A673 (cell line): Measurements from ENCODE around the gene P2RY14. TPM values are rescaled to one million over a fixed set of nuclear protein-coding genes. Genes with fewer than 3 reads are reported as not detected.
"Not testable (repeated sequence)": the region's sequence is repeated elsewhere in the genome, so short reads cannot be mapped to it uniquely, and the experiment has no call there.

Experiments used
- BruUV-seq: library from RNA; stranded (reverse); fragments of 400-500 nt; replicated peaks from 2 replicates; lab custom pipeline; 2021; lab: Mats Ljungman, UMichigan
- CTCF ChIA-PET: fragments of 300-600 bp; sonication (Branson Sonifier 250); formaldehyde crosslinking; loops from one replicate; lab custom pipeline; 2022; ENCODE audit warnings: antibody characterized with exemption; lab: Charles Lee
- POLR2A ChIA-PET: fragments of 300-600 bp; sonication (Branson Sonifier 250); formaldehyde crosslinking; loops from one replicate; lab custom pipeline; 2022; ENCODE audit warnings: antibody characterized with exemption; ENCODE audit not compliant: low non-redundant PET; lab: Charles Lee
- DNase-seq: peaks from one replicate; pipeline ENCODE4 v3.0.0-alpha.2; 2015; ENCODE audit warnings: low spot score
- H3K27ac ChIP-seq: fragments of 200-600 bp; sonication (generic); 2 replicates; pipeline ENCODE4 v1.5.1; 2016; ENCODE audit warnings: mixed run types, low read depth, mild to moderate bottlenecking, mixed read lengths, antibody characterized with exemption, low read length; ENCODE audit not compliant: poor library complexity, severe bottlenecking
- H3K27me3 ChIP-seq: fragments of 200-600 bp; sonication (generic); replicated peaks from 2 replicates; pipeline ENCODE4 v1.6.1; 2017; ENCODE audit warnings: mixed run types, low read depth, mild to moderate bottlenecking, mixed read lengths, antibody characterized with exemption, low read length; ENCODE audit not compliant: insufficient read depth, poor library complexity
- H3K36me3 ChIP-seq: fragments of 200-600 bp; sonication (generic); 2 replicates; pipeline ENCODE4 v1.6.1; 2016; ENCODE audit warnings: mixed run types, mild to moderate bottlenecking, mixed read lengths, antibody characterized with exemption, low read length; ENCODE audit not compliant: insufficient read depth, poor library complexity, severe bottlenecking
- H3K4me1 ChIP-seq: fragments of 200-600 bp; sonication (generic); 2 replicates; pipeline ENCODE4 v1.6.1; 2017; ENCODE audit warnings: mixed run types, mild to moderate bottlenecking, mixed read lengths, antibody characterized with exemption, low read length; ENCODE audit not compliant: insufficient read depth, poor library complexity, severe bottlenecking
- H3K4me3 ChIP-seq: fragments of 200-600 bp; sonication (generic); 2 replicates; pipeline ENCODE4 v1.5.1; 2016; ENCODE audit warnings: low read depth, mixed run types, mild to moderate bottlenecking, mixed read lengths, low read length; ENCODE audit not compliant: poor library complexity, severe bottlenecking
- H3K9me3 ChIP-seq: fragments of 200-600 bp; sonication (generic); 2 replicates; pipeline ENCODE4 v1.6.1; 2016; ENCODE audit warnings: mixed run types, low read depth, mild to moderate bottlenecking, mixed read lengths, antibody characterized with exemption, low read length; ENCODE audit not compliant: poor library complexity, severe bottlenecking
- EZH2 ChIP-seq: fragments of 200-600 bp; sonication (generic); IDR thresholded peaks from 2 replicates; pipeline ENCODE4 v1.6.1; 2017; ENCODE audit warnings: borderline replicate concordance, low read depth, mild to moderate bottlenecking, mixed read lengths, antibody characterized with exemption, low read length; ENCODE audit not compliant: poor library complexity, severe bottlenecking
- intact Hi-C: fragments of 100-400 bp; cut with micrococcal nuclease; formaldehyde crosslinking; loops from one replicate; pipeline ENCODE4 v1.10.0; 2022; ENCODE audit not compliant: unreplicated experiment
- total RNA-seq: library from RNA; stranded (reverse); gene quantifications from 2 replicates; pipeline ENCODE4 v1.2.3, GENCODE V29; 2021
- TF ChIP-seq, protein P1 (sequence below): fragments of 300-800, 200-600 bp; sonication (generic); conservative IDR thresholded peaks from 2 replicates; pipeline ENCODE4 v1.5.1; 2017; ENCODE audit warnings: low read depth, mild to moderate bottlenecking, antibody characterized with exemption, low read length, moderate library complexity, mixed read lengths

P2RY14 gene
- total RNA-seq, 1 experiment from 2014 or later: not detected

DNA sequence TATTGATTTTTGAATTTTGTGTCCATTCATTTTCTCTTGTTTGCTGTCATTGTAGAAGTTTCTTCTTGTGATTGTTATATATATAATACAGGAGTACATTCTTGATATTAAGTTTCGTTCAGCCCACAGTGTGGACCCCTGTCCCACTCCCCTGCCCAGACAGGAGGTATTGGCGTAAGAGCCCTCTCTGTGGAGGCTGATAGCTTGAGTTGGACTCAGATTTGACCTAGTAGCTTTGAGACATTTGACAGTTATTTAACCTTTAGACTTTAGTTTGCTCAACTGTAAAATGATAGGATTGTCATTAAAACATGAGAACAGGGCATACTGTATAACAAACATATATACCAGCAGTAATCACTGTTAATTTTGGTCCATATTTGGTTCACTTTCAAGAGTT lies 102.4 kb downstream of the P2RY14 start:
- H3K4me3 ChIP-seq: no peak overlapping the region
- no peaks in the 10 kb centered on the region for H3K36me3 ChIP-seq
- no peaks in the 10 kb centered on the region for H3K27me3 ChIP-seq
- POLR2A ChIA-PET: no interaction called here
- no peaks in the 10 kb centered on the region for H3K4me1 ChIP-seq
- intact Hi-C loops: no loop called here
- no peaks in the 10 kb centered on the region for H3K9me3 ChIP-seq
- CTCF ChIA-PET: no interaction called here
- BruUV-seq: no TSS peak
- TF ChIP-seq, protein P1, sequence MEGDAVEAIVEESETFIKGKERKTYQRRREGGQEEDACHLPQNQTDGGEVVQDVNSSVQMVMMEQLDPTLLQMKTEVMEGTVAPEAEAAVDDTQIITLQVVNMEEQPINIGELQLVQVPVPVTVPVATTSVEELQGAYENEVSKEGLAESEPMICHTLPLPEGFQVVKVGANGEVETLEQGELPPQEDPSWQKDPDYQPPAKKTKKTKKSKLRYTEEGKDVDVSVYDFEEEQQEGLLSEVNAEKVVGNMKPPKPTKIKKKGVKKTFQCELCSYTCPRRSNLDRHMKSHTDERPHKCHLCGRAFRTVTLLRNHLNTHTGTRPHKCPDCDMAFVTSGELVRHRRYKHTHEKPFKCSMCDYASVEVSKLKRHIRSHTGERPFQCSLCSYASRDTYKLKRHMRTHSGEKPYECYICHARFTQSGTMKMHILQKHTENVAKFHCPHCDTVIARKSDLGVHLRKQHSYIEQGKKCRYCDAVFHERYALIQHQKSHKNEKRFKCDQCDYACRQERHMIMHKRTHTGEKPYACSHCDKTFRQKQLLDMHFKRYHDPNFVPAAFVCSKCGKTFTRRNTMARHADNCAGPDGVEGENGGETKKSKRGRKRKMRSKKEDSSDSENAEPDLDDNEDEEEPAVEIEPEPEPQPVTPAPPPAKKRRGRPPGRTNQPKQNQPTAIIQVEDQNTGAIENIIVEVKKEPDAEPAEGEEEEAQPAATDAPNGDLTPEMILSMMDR: no peak
- TF ChIP-seq EZH2: no peak
- DNase-seq: no peak
- H3K27ac ChIP-seq: no peak overlapping the region

DNA sequence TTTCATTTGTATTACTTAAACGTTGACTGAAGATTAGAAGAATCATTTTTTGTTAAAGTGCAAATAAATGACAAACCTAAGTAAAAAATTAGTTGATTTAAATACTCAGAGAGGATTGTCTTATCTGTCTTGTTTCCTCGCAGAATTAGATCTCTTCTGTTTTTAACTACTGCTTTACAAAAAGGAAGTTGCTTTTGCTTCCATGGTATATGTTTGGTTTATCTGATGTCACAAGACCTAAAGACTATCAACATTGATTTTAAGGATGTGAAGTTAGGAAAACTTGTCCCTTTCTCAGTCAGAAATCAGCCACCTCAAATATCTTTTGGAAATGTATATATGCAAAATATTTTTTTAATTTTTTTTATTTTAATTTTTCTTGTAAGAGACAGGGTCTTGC lies 104.0 kb downstream of the P2RY14 start:
- no peaks in the 10 kb centered on the region for H3K9me3 ChIP-seq
- ChIA-PET POLR2A (no interaction called here), CTCF (no interaction called here)
- TF ChIP-seq, protein P1: no peak
- no peaks in the 10 kb centered on the region for H3K36me3 ChIP-seq
- H3K4me3 ChIP-seq: no peak overlapping the region
- DNase-seq: no peak
- no peaks in the 10 kb centered on the region for H3K4me1 ChIP-seq
- no TSS peak for BruUV-seq
- no peak overlapping the region for H3K27ac ChIP-seq
- H3K27me3 ChIP-seq: no peaks in the 10 kb centered on the region
- intact Hi-C loops: no loop called here

DNA sequence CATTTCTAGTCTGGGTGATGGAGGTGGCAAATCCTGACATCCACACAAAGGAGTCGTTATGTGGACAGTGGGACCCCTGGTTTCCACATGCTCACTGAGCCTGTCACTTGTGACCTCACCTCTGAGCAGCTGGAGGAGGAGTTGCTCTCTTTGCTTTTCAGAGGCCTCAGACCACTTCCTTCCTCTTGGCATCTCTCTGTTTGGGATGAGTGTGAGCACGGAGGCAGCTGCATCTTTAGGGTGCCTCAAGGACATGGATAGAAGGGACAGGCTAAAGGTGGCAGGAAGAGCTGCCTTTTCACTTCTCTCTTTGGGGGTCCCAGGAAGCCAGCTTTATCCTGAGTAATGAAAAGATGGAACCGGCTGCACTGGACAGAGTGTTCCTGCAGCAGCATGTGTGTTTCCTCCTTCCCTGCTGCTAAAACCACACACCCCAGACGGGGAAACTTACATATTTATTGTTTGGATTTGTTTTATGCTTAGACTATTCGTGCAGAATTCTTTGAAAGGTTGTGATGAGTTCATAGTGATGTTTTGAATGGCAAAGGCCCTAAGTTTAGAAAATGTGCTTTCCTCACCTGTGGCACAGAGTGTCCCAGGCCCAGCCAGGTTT lies 107.1 kb downstream of the P2RY14 start:
- H3K27ac ChIP-seq: no peak overlapping the region
- ChIA-PET POLR2A (no interaction called here), CTCF (no interaction called here)
- H3K27me3 ChIP-seq: no peaks in the 10 kb centered on the region
- no peak overlapping the region for H3K4me3 ChIP-seq
- no peaks in the 10 kb centered on the region for H3K9me3 ChIP-seq
- H3K36me3 ChIP-seq: no peaks in the 10 kb centered on the region
- no peaks in the 10 kb centered on the region for H3K4me1 ChIP-seq
- no peak for TF ChIP-seq EZH2
- TF ChIP-seq, protein P1: no peak
- no peak for DNase-seq
- BruUV-seq: no TSS peak
- intact Hi-C loops: no loop called here

DNA sequence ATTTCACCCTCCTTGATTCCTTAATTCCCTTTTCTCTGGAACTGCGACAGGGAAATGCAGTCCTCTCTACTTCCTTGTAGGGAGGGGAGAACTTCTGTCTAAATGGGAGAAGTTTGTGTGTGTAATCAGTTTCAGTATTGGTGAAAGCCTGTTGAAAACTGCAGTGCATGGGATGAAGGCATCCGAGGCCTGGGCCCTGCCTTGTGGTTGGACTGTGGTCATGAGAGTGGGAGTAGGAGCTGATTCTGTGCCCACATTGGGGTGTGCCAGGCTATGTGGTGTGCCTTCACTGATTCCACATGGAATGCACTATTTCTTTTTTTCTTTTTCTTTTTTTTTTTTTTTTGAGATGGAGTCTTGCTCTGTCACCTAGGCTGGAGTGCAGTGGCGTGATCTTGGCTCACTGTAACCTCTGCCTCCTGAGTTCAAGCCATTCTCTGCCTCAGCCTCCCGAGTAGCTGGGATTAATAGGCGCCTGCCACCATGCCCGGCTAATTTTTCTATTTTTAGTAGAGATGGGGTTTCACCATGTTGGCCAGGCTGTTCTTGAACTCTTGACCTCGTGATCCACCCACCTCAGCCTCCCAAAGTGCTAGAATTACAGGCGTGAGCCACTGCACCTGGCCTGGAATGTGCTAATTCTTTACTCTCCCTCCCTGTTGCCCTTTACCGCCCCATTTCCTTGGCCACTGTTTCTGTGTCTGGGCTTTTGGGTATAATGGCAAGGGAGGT lies 108.2 kb downstream of the P2RY14 start:
- H3K4me1 ChIP-seq, BruUV-seq, POLR2A ChIA-PET, H3K27me3 ChIP-seq, H3K9me3 ChIP-seq, DNase-seq, H3K27ac ChIP-seq, CTCF ChIA-PET, H3K4me3 ChIP-seq, H3K36me3 ChIP-seq: not testable (repeated sequence)
- intact Hi-C loops: loop anchor here (2.0 to 5.0 kb wide), 2 partner anchors 667 to 749 kb away; no protein-coding TSS in a partner anchor
